Measurements from ENCODE around the gene AHCYL2. TPM values are rescaled to one million over a fixed set of nuclear protein-coding genes. Genes with fewer than 3 reads are reported as not detected.

The AHCYL2 gene
- total RNA-seq, 1 donor from 2014 or later: 19.0 TPM

GRCh38 chr7:129258649-129259389 is 34.0 kb downstream of the AHCYL2 start:
- no peak for DNase-seq (ENCODE audit: extremely low spot score, unreplicated experiment)
- Mint-ChIP-seq H3K4me3 (ENCODE audit: unreplicated experiment) (no peak overlapping the region), H3K27ac (ENCODE audit: unreplicated experiment) (no peak overlapping the region), H3K36me3 (ENCODE audit: unreplicated experiment) (no peaks in the 10 kb centered on the region), H3K4me1 (ENCODE audit: unreplicated experiment) (peaks cover 2% of the 10 kb centered on the region), H3K9me3 (ENCODE audit: unreplicated experiment) (no peaks in the 10 kb centered on the region), H3K27me3 (ENCODE audit: unreplicated experiment) (no peaks in the 10 kb centered on the region)
- TF ChIP-seq, protein P1, sequence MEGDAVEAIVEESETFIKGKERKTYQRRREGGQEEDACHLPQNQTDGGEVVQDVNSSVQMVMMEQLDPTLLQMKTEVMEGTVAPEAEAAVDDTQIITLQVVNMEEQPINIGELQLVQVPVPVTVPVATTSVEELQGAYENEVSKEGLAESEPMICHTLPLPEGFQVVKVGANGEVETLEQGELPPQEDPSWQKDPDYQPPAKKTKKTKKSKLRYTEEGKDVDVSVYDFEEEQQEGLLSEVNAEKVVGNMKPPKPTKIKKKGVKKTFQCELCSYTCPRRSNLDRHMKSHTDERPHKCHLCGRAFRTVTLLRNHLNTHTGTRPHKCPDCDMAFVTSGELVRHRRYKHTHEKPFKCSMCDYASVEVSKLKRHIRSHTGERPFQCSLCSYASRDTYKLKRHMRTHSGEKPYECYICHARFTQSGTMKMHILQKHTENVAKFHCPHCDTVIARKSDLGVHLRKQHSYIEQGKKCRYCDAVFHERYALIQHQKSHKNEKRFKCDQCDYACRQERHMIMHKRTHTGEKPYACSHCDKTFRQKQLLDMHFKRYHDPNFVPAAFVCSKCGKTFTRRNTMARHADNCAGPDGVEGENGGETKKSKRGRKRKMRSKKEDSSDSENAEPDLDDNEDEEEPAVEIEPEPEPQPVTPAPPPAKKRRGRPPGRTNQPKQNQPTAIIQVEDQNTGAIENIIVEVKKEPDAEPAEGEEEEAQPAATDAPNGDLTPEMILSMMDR (IDR thresholded peaks at IDR 0.05): no peak

DNA sequence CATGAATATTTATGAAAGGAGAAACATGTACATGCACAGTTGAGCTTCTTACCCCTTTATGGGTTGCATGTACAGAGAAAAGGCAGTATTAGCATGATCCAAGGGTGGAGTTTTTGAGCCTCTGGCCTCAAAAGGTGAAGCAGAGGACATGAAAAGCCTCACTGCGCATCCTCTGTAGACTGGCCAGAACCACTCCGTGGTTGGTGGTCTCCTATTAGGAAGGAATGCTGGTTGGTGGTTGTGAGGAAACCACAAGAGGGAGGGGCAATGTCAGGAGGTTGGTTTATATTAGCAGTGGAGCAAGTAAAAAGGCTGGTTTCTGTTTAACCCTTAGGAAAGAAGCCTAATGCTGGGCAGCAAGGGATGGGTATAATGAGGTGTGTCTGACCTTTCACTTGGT is 37.5 kb downstream of the AHCYL2 start:
- H3K27me3 Mint-ChIP-seq (ENCODE audit: unreplicated experiment): no peaks in the 10 kb centered on the region
- H3K4me1 Mint-ChIP-seq (ENCODE audit: unreplicated experiment): peaks cover 2% of the 10 kb centered on the region
- no peak overlapping the region for H3K27ac Mint-ChIP-seq (ENCODE audit: unreplicated experiment)
- TF ChIP-seq, protein P1 (IDR thresholded peaks at IDR 0.05): no peak
- H3K36me3 Mint-ChIP-seq (ENCODE audit: unreplicated experiment): no peaks in the 10 kb centered on the region
- DNase-seq (ENCODE audit: extremely low spot score, unreplicated experiment): no peak
- H3K4me3 Mint-ChIP-seq (ENCODE audit: unreplicated experiment): no peak overlapping the region
- no peaks in the 10 kb centered on the region for H3K9me3 Mint-ChIP-seq (ENCODE audit: unreplicated experiment)

DNA sequence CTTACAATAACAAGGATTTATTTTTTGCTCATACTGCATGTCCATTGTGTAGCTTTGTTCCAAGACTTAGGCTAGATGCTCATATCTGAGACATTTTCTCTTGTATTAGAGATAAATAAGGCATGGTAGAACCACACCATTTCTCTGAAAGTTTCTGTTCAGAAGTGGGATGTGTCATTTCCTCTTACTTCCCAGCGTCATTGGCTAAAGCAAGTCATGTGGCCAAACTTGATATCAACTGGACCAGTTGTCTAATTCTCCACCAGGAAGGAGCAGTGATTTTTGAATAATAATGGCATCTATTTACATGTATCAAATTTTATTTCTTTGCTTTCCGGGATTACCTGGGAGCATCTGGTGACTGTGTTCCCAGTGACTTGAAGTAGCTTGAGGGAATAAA is 38.3 kb downstream of the AHCYL2 start:
- Mint-ChIP-seq H3K4me3 (ENCODE audit: unreplicated experiment) (no peak overlapping the region), H3K4me1 (ENCODE audit: unreplicated experiment) (peaks cover 2% of the 10 kb centered on the region), H3K9me3 (ENCODE audit: unreplicated experiment) (no peaks in the 10 kb centered on the region), H3K27ac (ENCODE audit: unreplicated experiment) (no peak overlapping the region), H3K27me3 (ENCODE audit: unreplicated experiment) (no peaks in the 10 kb centered on the region), H3K36me3 (ENCODE audit: unreplicated experiment) (no peaks in the 10 kb centered on the region)
- no peak for DNase-seq (ENCODE audit: extremely low spot score, unreplicated experiment)
- TF ChIP-seq, protein P1 (IDR thresholded peaks at IDR 0.05): no peak

- Mint-ChIP-seq H3K4me3 (ENCODE audit: unreplicated experiment) (no peak overlapping the region), H3K9me3 (ENCODE audit: unreplicated experiment) (no peaks in the 10 kb centered on the region), H3K27me3 (ENCODE audit: unreplicated experiment) (no peaks in the 10 kb centered on the region), H3K4me1 (ENCODE audit: unreplicated experiment) (peaks cover 2% of the 10 kb centered on the region), H3K27ac (ENCODE audit: unreplicated experiment) (no peak overlapping the region), H3K36me3 (ENCODE audit: unreplicated experiment) (no peaks in the 10 kb centered on the region)
- TF ChIP-seq, protein P1 (IDR thresholded peaks at IDR 0.05): no peak
- no peak for DNase-seq (ENCODE audit: extremely low spot score, unreplicated experiment)
Observed at GRCh38 chr7:129264534-129264933, 39.7 kb downstream of the AHCYL2 start.

- H3K27me3 Mint-ChIP-seq (ENCODE audit: unreplicated experiment): no peaks in the 10 kb centered on the region
- no peaks in the 10 kb centered on the region for H3K9me3 Mint-ChIP-seq (ENCODE audit: unreplicated experiment)
- H3K4me1 Mint-ChIP-seq (ENCODE audit: unreplicated experiment): peaks cover 6% of the 10 kb centered on the region
- no peaks in the 10 kb centered on the region for H3K36me3 Mint-ChIP-seq (ENCODE audit: unreplicated experiment)
- no peak overlapping the region for H3K27ac Mint-ChIP-seq (ENCODE audit: unreplicated experiment)
- H3K4me3 Mint-ChIP-seq (ENCODE audit: unreplicated experiment): no peak overlapping the region
- no peak for DNase-seq (ENCODE audit: extremely low spot score, unreplicated experiment)
- TF ChIP-seq, protein P1 (IDR thresholded peaks at IDR 0.05): no peak
Observed at GRCh38 chr7:129265328-129265727, 40.5 kb downstream of the AHCYL2 start.
